GM18907 (cell line): ENCODE measurements around the gene ANKS1A.

Experiments
- ATAC-seq: cut with Tn5 transposase; IDR thresholded peaks from one replicate; pipeline ENCODE4 v1.9.1; 2021; ENCODE audit warnings: mild to moderate bottlenecking, moderate library complexity; ENCODE audit not compliant: unreplicated experiment

The ANKS1A gene

GRCh38 chr6:35078896-35079295 lies 189.8 kb downstream of the ANKS1A start:
- no peak for ATAC-seq

- no peak for ATAC-seq
Measured at GRCh38 chr6:35079311-35080000, 190.4 kb downstream of the ANKS1A start.

- ATAC-seq: no peak
Measured at GRCh38 chr6:35080016-35080680, 191.1 kb downstream of the ANKS1A start.

GRCh38 chr6:35080821-35081425 lies 191.9 kb downstream of the ANKS1A start:
- ATAC-seq: no peak

GRCh38 chr6:35081426-35081851 lies 192.4 kb downstream of the ANKS1A start:
- no peak for ATAC-seq

- ATAC-seq: no peak
Measured at GRCh38 chr6:35082046-35082732, 193.1 kb downstream of the ANKS1A start.

- ATAC-seq: no peak
Measured at GRCh38 chr6:35082733-35083403, 193.8 kb downstream of the ANKS1A start.

- no peak for ATAC-seq
Measured at GRCh38 chr6:35083507-35083906, 194.5 kb downstream of the ANKS1A start.

GRCh38 chr6:35084041-35084491 lies 195.0 kb downstream of the ANKS1A start:
- no peak for ATAC-seq

GRCh38 chr6:35084511-35085203 lies 195.6 kb downstream of the ANKS1A start:
- ATAC-seq: no peak

- no peak for ATAC-seq
Measured at GRCh38 chr6:35085359-35086281, 196.6 kb downstream of the ANKS1A start.

GRCh38 chr6:35086282-35086632 lies 197.2 kb downstream of the ANKS1A start:
- no peak for ATAC-seq

- no peak for ATAC-seq
Measured at GRCh38 chr6:35086636-35087360, 197.7 kb downstream of the ANKS1A start.

GRCh38 chr6:35087361-35088280 lies 198.6 kb downstream of the ANKS1A start:
- ATAC-seq: no peak

- ATAC-seq: no peak
Measured at GRCh38 chr6:35088281-35089215, 199.5 kb downstream of the ANKS1A start.

- ATAC-seq: no peak
Measured at GRCh38 chr6:35089216-35089934, 200.3 kb downstream of the ANKS1A start.
